ENCODE data around the gene CFAP300. TPM values are rescaled to one million over a fixed set of nuclear protein-coding genes. Genes with fewer than 3 reads are reported as not detected.

Gene CFAP300
- total and polyA plus RNA-seq, 5 donors from 2014 or later, result not detected

DNA sequence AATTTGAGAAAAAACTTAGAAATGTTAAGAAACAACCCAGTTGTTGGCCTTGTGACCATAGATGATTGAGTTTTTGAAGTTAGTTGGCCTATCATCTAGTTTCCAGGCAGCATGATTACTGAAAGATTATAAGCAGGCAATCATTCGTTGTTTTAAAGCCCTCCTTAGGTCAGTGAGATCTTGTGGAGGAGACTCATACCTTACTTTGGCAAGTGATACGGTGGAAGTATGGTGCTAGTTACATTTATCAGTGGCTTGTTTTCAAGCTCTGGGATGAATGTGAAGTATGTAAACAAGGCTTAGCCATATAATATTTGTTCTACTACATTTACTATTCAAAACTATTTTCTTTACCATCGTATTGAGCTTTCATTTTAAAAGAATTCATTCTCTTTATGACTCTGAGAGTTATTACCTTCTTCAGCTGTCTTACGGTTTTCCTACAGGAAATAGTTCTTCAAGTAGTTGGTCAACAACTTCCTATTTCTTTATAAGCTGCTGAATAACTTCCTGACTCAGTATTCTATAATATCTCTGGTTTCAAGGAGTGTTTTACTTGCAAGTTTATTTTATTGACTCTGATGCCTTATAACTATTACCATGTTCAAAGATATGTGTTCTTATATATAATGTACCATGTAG, 70.4 kb downstream of the CFAP300 start:
- H3K4me3 Mint-ChIP-seq, result no peak overlapping the region
- no peaks in the 10 kb centered on the region for H3K4me1 ChIP-seq (ENCODE audit: control insufficient read depth, insufficient read depth, low read length, poor library complexity, severe bottlenecking)
- peaks cover 34% of the 10 kb centered on the region for H3K27me3 ChIP-seq (ENCODE audit: control insufficient read depth, insufficient read depth, low read length)
- H3K27ac Mint-ChIP-seq, result no peak overlapping the region
- no peaks in the 10 kb centered on the region for H3K36me3 Mint-ChIP-seq
- DNase-seq (no peak), ATAC-seq (ENCODE audit: low read depth in 2 of 2) (no peak)
- H3K9me3 Mint-ChIP-seq, result peaks cover 0 to 2% (median 0%) of the 10 kb centered on the region in 7 donors
- H3K9me3 ChIP-seq (ENCODE audit: control insufficient read depth in 2 of 2, low read length in 2 of 2), result peaks cover 0 to 2% of the 10 kb centered on the region in 2 experiments
- H3K27me3 Mint-ChIP-seq, result peaks cover 58% of the 10 kb centered on the region
- H3K4me3 ChIP-seq (ENCODE audit: low read depth, low read length), result no peak overlapping the region
- H3K36me3 ChIP-seq (ENCODE audit: control insufficient read depth, insufficient read depth, low read length), result no peaks in the 10 kb centered on the region
- H3K4me1 Mint-ChIP-seq, result peaks cover 0 to 1% (median under 1%) of the 10 kb centered on the region in 4 donors
- H3K27ac ChIP-seq (ENCODE audit: insufficient read depth, low read length, poor library complexity, severe bottlenecking), result no peak overlapping the region

DNA sequence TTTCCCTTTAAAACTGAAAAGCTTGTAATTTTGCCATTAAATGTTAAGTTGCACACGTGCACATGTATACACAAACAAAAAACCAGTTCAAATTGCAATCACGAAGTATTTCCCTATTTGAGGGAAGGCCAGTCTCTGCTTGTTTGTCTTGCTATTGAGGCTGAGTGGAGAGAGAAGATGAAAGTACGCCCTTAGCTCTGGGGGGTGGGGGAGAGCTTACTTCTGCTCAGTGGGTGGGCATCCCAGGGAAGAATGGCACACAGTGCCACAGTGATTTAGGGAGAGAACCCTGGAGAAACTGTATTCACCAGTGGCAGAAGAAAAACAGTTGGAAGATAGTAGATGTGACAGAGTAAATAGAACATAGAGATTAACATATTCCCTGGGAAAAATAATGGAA, 71.7 kb downstream of the CFAP300 start:
- no peaks in the 10 kb centered on the region for H3K36me3 ChIP-seq (ENCODE audit: control insufficient read depth, insufficient read depth, low read length)
- no peaks in the 10 kb centered on the region for H3K4me1 Mint-ChIP-seq
- DNase-seq (no peak), ATAC-seq (ENCODE audit: low read depth in 2 of 2) (no peak)
- H3K4me3 ChIP-seq (ENCODE audit: low read depth, low read length), result no peak overlapping the region
- H3K9me3 ChIP-seq (ENCODE audit: control insufficient read depth in 2 of 2, low read length in 2 of 2), result no peaks in the 10 kb centered on the region
- H3K27me3 ChIP-seq (ENCODE audit: control insufficient read depth, insufficient read depth, low read length), result peaks cover 25% of the 10 kb centered on the region
- no peaks in the 10 kb centered on the region for H3K4me1 ChIP-seq (ENCODE audit: control insufficient read depth, insufficient read depth, low read length, poor library complexity, severe bottlenecking)
- peaks cover 0 to 2% (median 0%) of the 10 kb centered on the region in 7 donors for H3K9me3 Mint-ChIP-seq
- no peak overlapping the region for H3K27ac Mint-ChIP-seq
- no peak overlapping the region for H3K4me3 Mint-ChIP-seq
- H3K36me3 Mint-ChIP-seq, result no peaks in the 10 kb centered on the region
- H3K27ac ChIP-seq (ENCODE audit: insufficient read depth, low read length, poor library complexity, severe bottlenecking), result no peak overlapping the region
- H3K27me3 Mint-ChIP-seq, result peaks cover 50% of the 10 kb centered on the region

DNA sequence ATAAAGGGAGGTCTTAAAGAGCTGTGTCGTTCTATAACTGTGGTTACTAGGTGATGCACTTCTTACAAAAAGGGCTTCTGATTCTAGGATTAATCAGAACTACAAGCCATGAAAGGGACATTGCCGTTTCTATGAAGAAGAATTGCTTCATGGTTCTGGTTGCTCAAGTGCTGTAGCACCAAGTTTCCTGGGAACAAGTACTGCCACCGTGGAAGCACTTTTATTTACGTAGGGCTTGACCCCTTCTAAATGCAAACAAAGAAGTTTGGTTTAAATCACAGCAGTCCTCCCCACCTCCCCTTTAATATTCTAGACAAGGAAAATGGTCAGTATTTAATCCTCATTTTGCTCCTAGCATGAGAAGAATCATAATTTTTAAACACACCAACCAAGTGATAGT, 72.8 kb downstream of the CFAP300 start:
- peaks cover 20% of the 10 kb centered on the region for H3K27me3 ChIP-seq (ENCODE audit: control insufficient read depth, insufficient read depth, low read length)
- H3K9me3 ChIP-seq (ENCODE audit: control insufficient read depth in 2 of 2, low read length in 2 of 2), result no peaks in the 10 kb centered on the region
- no peaks in the 10 kb centered on the region for H3K4me1 ChIP-seq (ENCODE audit: control insufficient read depth, insufficient read depth, low read length, poor library complexity, severe bottlenecking)
- Mint-ChIP-seq H3K4me1 (no peaks in the 10 kb centered on the region), H3K9me3 (peaks cover 0 to 5% (median 0%) of the 10 kb centered on the region in 7 donors), H3K27ac (no peak overlapping the region), H3K4me3 (no peak overlapping the region), H3K27me3 (peaks cover 42% of the 10 kb centered on the region), H3K36me3 (no peaks in the 10 kb centered on the region)
- H3K27ac ChIP-seq (ENCODE audit: insufficient read depth, low read length, poor library complexity, severe bottlenecking), result no peak overlapping the region
- no peak overlapping the region for H3K4me3 ChIP-seq (ENCODE audit: low read depth, low read length)
- no peak for ATAC-seq (ENCODE audit: low read depth in 2 of 2)
- DNase-seq, result no peak
- no peaks in the 10 kb centered on the region for H3K36me3 ChIP-seq (ENCODE audit: control insufficient read depth, insufficient read depth, low read length)

DNA sequence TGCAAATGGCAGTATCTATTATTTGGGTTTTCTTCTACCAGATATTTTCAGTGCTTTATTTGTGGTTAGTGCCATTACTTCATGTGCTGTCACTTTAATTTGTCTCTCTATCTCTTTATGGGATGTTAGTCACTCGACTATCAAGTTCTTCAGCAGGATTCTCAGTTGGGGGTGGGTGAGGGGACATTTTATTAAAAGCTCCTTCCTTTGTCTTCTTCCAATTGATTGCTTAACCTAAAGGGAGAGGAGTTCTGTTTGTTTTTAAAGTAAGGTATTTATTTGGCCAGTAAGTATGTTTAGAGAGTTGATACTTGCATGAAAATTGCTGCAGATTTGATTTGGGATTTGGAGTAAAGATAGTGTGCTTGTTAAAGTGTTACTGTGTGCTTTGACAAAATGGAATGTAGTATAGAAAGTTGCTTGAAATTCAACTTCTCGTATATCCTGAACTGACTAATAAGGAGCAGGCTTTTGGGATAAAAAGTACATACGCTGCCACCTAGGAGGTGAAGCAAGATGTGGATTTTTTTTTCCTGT, 73.3 kb downstream of the CFAP300 start:
- no peaks in the 10 kb centered on the region for H3K9me3 ChIP-seq (ENCODE audit: control insufficient read depth in 2 of 2, low read length in 2 of 2)
- peaks cover 37% of the 10 kb centered on the region for H3K27me3 Mint-ChIP-seq
- no peak overlapping the region for H3K27ac Mint-ChIP-seq
- no peaks in the 10 kb centered on the region for H3K4me1 ChIP-seq (ENCODE audit: control insufficient read depth, insufficient read depth, low read length, poor library complexity, severe bottlenecking)
- peaks cover 20% of the 10 kb centered on the region for H3K27me3 ChIP-seq (ENCODE audit: control insufficient read depth, insufficient read depth, low read length)
- no peaks in the 10 kb centered on the region for H3K36me3 ChIP-seq (ENCODE audit: control insufficient read depth, insufficient read depth, low read length)
- no peak overlapping the region for H3K27ac ChIP-seq (ENCODE audit: insufficient read depth, low read length, poor library complexity, severe bottlenecking)
- H3K36me3 Mint-ChIP-seq, result no peaks in the 10 kb centered on the region
- no peak overlapping the region for H3K4me3 Mint-ChIP-seq
- no peak overlapping the region for H3K4me3 ChIP-seq (ENCODE audit: low read depth, low read length)
- H3K9me3 Mint-ChIP-seq, result peaks cover 0 to 5% (median 0%) of the 10 kb centered on the region in 7 donors
- DNase-seq (no peak), ATAC-seq (ENCODE audit: low read depth in 2 of 2) (no peak)
- H3K4me1 Mint-ChIP-seq, result no peaks in the 10 kb centered on the region

DNA sequence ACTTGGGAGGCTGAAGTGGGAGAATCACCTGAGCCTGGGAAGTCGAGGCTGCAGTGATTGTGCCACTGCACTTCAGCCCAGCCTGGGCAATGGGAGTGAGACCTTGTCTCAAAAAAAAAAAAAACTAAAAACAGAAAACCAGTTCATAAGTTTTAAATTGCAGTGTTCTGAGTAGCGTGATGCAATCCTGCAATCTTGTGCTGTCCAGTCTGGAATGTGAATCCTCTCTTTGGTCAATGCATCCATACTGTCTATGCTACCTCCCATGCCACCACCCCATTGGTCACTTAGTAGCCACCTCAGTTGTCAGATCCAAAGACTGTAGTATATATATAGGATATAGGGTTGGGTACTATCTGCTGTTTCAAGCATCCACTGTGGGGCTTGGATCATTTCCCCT, 74.1 kb downstream of the CFAP300 start:
- Histone ChIP-seq H3K27me3 (ENCODE audit: control insufficient read depth, insufficient read depth, low read length) (peaks cover 15% of the 10 kb centered on the region), H3K27ac (ENCODE audit: insufficient read depth, low read length, poor library complexity, severe bottlenecking) (no peak overlapping the region), H3K36me3 (ENCODE audit: control insufficient read depth, insufficient read depth, low read length) (no peaks in the 10 kb centered on the region), H3K4me1 (ENCODE audit: control insufficient read depth, insufficient read depth, low read length, poor library complexity, severe bottlenecking) (no peaks in the 10 kb centered on the region), H3K9me3 (ENCODE audit: control insufficient read depth in 2 of 2, low read length in 2 of 2) (no peaks in the 10 kb centered on the region), H3K4me3 (ENCODE audit: low read depth, low read length) (no peak overlapping the region)
- Mint-ChIP-seq H3K36me3 (no peaks in the 10 kb centered on the region), H3K9me3 (peaks cover 0 to 5% (median under 1%) of the 10 kb centered on the region in 7 donors), H3K4me3 (no peak overlapping the region), H3K27ac (no peak overlapping the region), H3K27me3 (peaks cover 33% of the 10 kb centered on the region), H3K4me1 (no peaks in the 10 kb centered on the region)
- DNase-seq (no peak), ATAC-seq (ENCODE audit: low read depth in 2 of 2) (no peak)

Other genes with a start within 250 kb of the CFAP300 start
- 0.64 TPM for gene CEP126, start 132.4 kb upstream of the CFAP300 start, total RNA-seq
- under 1 TPM; 0.13 to 0.43 (median 0.42) TPM for gene CEP126, start 132.4 kb upstream of the CFAP300 start, polyA plus RNA-seq
- not detected for gene ANGPTL5, start 130.9 kb upstream of the CFAP300 start, total RNA-seq
- under 1 TPM in 1 of 4 donors, not detected in 3; 0.07 TPM for gene ANGPTL5, start 130.9 kb upstream of the CFAP300 start, polyA plus RNA-seq
- not detected for gene YAP1, start 63.0 kb downstream of the CFAP300 start, total RNA-seq
- not detected for gene YAP1, start 63.0 kb downstream of the CFAP300 start, polyA plus RNA-seq

All from CD4-positive, CD25-positive, alpha-beta regulatory T cell (primary cell).